Activated B cell treated with CpG ODN at 0.5 μM for 24 hours (primary cell): ENCODE results near the gene WDTC1. TPM values are rescaled to one million over a fixed set of nuclear protein-coding genes. Genes with fewer than 3 reads are reported as not detected.

ENCODE experiments used
- ATAC-seq: fragments of 200-7000 bp; cut with Tn5 transposase; one replicate; pipeline ENCODE4 v1.10.0; 2021; ENCODE audit warnings: low read depth, mild to moderate bottlenecking, moderate library complexity
- CTCF ChIA-PET: fragments of 350-600 bp; sonication (Branson Sonifier 250); formaldehyde crosslinking; loops from one replicate; lab custom pipeline; 2021; ENCODE audit warnings: antibody characterized with exemption; lab: Charles Lee
- POLR2A ChIA-PET: fragments of 350-600 bp; sonication (Branson Sonifier 250); formaldehyde crosslinking; loops from one replicate; lab custom pipeline; 2021; ENCODE audit warnings: antibody characterized with exemption; lab: Charles Lee
- DNase-seq: peaks from one replicate; pipeline ENCODE4 v3.0.0; 2022
- H3K27ac Mint-ChIP-seq: one replicate; pipeline ENCODE4 v1.8.0; 2020; ENCODE audit warnings: mixed read lengths
- H3K27me3 Mint-ChIP-seq: one replicate; pipeline ENCODE4 v1.8.0; 2021; ENCODE audit warnings: mixed read lengths
- H3K36me3 Mint-ChIP-seq: one replicate; pipeline ENCODE4 v1.8.0; 2021; ENCODE audit warnings: low read depth, mixed read lengths
- H3K4me1 Mint-ChIP-seq: one replicate; pipeline ENCODE4 v1.8.0; 2021; ENCODE audit warnings: mixed read lengths
- H3K4me3 Mint-ChIP-seq: one replicate; pipeline ENCODE4 v1.8.0; 2020; ENCODE audit warnings: mild to moderate bottlenecking, mixed read lengths
- H3K9me3 Mint-ChIP-seq: one replicate; pipeline ENCODE4 v1.8.0; 2020; ENCODE audit warnings: mixed read lengths
- CTCF ChIP-seq: fragments of 200-600 bp; IDR thresholded peaks from one replicate; pipeline ENCODE4 v1.8.0; 2022; ENCODE audit warnings: antibody characterized with exemption, mild to moderate bottlenecking
- intact Hi-C: fragments of 100-400 bp; cut with micrococcal nuclease; formaldehyde crosslinking; loops from one replicate; pipeline ENCODE4 v1.15.1; 2024
- total RNA-seq: library from RNA; stranded (reverse); gene quantifications from 2 replicates; pipeline ENCODE4 v1.2.3, GENCODE V29; 2022

WDTC1 gene
- total RNA-seq, 1 donor from 2014 or later = 65.1 TPM

DNA sequence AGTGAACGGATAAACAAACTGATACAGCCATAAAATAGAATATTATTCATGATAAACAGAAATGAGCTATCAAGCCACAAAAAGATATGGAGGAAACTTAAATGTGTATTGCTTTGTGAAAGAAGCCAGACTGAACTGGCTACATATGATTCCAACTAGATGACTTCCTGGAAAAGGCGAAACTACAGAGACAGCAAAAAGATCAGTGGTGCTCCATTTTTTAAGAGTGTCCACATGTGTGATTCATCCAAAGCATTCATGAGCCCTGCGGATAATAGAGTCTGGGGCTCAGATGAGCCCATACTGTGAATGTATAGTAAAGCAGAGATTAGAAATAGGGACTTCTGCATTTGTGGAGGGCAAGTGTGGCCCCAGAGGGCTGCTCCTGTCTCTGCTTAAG, 79.7 kb downstream of the WDTC1 start:
- Mint-ChIP-seq H3K4me1 (no peaks in the 10 kb centered on the region), H3K4me3 (no peak overlapping the region), H3K9me3 (no peaks in the 10 kb centered on the region), H3K27ac (no peak overlapping the region), H3K36me3 (peaks cover 15% of the 10 kb centered on the region), H3K27me3 (no peaks in the 10 kb centered on the region)
- intact Hi-C loops = no loop called here
- ATAC-seq = no peak
- TF ChIP-seq CTCF = no peak
- ChIA-PET CTCF (interaction anchor here (2.6 kb wide), 1 partner anchor 14 kb away, joined by 9 read pairs; no protein-coding TSS in a partner anchor), POLR2A (interaction anchor here (0.6 to 0.7 kb wide), 2 partner anchors 68 to 307 kb away, joined by 3 to 4 read pairs; no protein-coding TSS in a partner anchor)
- DNase-seq = no peak

GRCh38 chr1:27314737-27315136, 80.3 kb downstream of the WDTC1 start:
- H3K27me3 Mint-ChIP-seq = no peaks in the 10 kb centered on the region
- intact Hi-C loops = no loop called here
- H3K27ac Mint-ChIP-seq = no peak overlapping the region
- DNase-seq (no peak), ATAC-seq (no peak)
- no peaks in the 10 kb centered on the region for H3K9me3 Mint-ChIP-seq
- H3K36me3 Mint-ChIP-seq = peaks cover 15% of the 10 kb centered on the region
- POLR2A ChIA-PET = interaction anchor here (0.6 kb wide), 1 partner anchor 306 kb away, joined by 4 read pairs; no protein-coding TSS in a partner anchor
- no peak for TF ChIP-seq CTCF
- H3K4me3 Mint-ChIP-seq = no peak overlapping the region
- H3K4me1 Mint-ChIP-seq = no peaks in the 10 kb centered on the region
- CTCF ChIA-PET = no interaction called here

- DNase-seq (no peak), ATAC-seq (no peak)
- Mint-ChIP-seq H3K27ac (no peak overlapping the region), H3K27me3 (no peaks in the 10 kb centered on the region), H3K4me3 (no peak overlapping the region), H3K4me1 (peaks cover 8% of the 10 kb centered on the region), H3K36me3 (no peaks in the 10 kb centered on the region), H3K9me3 (no peaks in the 10 kb centered on the region)
- no peak for TF ChIP-seq CTCF
- ChIA-PET POLR2A (interaction anchor here (0.6 to 0.7 kb wide), 5 partner anchors 10 to 1012 kb away, joined by 3 to 13 read pairs (median 4); partner anchors contain the start of gene MED18), CTCF (interaction anchor here (1.3 to 1.5 kb wide), 2 partner anchors 16 to 19 kb away, joined by 4 to 5 read pairs; no protein-coding TSS in a partner anchor)
- intact Hi-C loops = no loop called here
Observed at GRCh38 chr1:27316860-27317259, 82.4 kb downstream of the WDTC1 start.

DNA sequence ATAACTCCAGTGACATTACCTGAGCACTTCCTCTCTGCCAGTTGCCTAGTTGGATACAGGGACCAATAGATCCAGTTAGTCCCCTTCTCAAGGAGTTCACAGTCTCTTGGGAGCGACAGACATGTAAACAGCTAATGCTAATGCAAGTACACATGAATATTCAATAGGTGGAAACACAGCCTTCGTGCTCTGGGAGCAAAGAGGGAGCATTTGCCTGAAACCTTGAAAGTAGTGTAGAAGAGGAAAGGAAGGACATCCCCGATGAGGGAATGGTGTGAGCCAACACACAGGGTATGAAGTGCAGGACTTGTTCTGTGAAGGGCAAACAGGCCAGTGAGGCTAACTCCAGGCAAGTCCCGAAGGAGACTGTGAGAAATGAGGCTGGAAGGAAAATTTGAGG, 83.7 kb downstream of the WDTC1 start:
- no peaks in the 10 kb centered on the region for H3K27me3 Mint-ChIP-seq

More for the DNA sequence above, 83.7 kb downstream of the WDTC1 start:
- CTCF ChIA-PET = interaction anchor here (1.2 kb wide), 1 partner anchor 17 kb away, joined by 3 read pairs; no protein-coding TSS in a partner anchor
- Mint-ChIP-seq H3K4me3 (no peak overlapping the region), H3K36me3 (peaks cover 5% of the 10 kb centered on the region), H3K27ac (no peak overlapping the region), H3K9me3 (no peaks in the 10 kb centered on the region), H3K4me1 (peaks cover 16% of the 10 kb centered on the region)
- TF ChIP-seq CTCF = no peak
- DNase-seq = no peak
- ATAC-seq = no peak
- intact Hi-C loops = no loop called here
- POLR2A ChIA-PET = interaction anchor here (0.6 to 0.7 kb wide), 2 partner anchors 61 to 62 kb away, joined by 4 to 9 read pairs; no protein-coding TSS in a partner anchor
